ENCODE measurements around the gene CRTC3.
"Not testable (repeated sequence)": the region's sequence is repeated elsewhere in the genome, so short reads cannot be mapped to it uniquely, and the experiment has no call there.

The CRTC3 gene

DNA sequence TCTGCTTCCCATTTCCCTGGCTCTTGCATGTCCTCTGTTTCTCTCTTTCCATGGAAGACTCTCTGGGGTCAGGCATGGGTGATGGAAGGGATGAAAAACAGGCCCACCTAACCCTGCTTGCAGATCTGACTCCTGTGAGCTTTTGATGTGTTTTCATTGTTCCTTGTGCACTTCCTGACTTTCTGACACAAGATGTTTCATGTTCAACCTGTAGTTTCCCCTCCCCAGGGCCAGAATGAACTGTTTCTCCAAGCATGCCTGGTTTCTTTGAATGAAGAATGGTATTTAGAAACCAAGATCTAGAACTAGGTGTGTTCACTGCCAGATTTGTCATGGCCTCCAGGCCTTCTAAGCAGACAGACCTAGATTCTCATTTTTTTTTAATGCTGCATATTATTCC is 36.1 kb upstream of the CRTC3 start:
- TF ChIP-seq Cebpa-rat (IDR thresholded peaks at IDR 0.05), result no peak

DNA sequence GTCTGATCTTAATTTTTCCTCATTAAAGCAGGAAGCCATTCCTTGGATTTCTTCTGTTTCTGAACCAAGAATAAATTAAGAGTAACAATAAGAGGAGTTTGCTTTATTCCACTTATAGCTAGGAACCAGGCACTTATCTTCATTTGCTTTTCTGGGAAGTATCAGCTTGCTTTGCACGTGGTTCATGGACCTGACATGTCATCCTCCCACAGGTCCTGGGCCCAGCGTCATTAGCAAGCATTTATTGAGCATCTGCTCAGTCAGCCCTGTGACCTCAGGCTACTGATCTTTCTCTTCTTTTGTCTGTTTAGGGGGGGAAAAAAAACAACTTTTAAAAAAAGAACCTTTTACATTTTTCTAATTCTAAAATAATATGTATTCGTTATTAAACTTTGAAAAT is 34.7 kb upstream of the CRTC3 start:
- no peak for TF ChIP-seq Cebpa-rat (IDR thresholded peaks at IDR 0.05)
- H3K4me3 ChIP-seq, result no peak overlapping the region
- no peak overlapping the region for H3K27ac ChIP-seq
- H3K9me3 ChIP-seq (replicated peaks in 1 of 11), result no peaks in the 10 kb centered on the region
- peaks cover 98 to 100% (median 99%) of the 10 kb centered on the region in 11 experiments for H3K36me3 ChIP-seq
- H3K4me2 ChIP-seq, result no peak overlapping the region
- H4K20me1 ChIP-seq, result peaks cover 0 to 97% (median 0%) of the 10 kb centered on the region in 11 experiments; a peak in 7 of 22 replicates
- no peaks in the 10 kb centered on the region for H3K27me3 ChIP-seq
- peak overlapping the region in 1 of 11 experiments; percentile 51; a peak in 1 of 22 replicates for H3K9ac ChIP-seq
- H3K4me1 ChIP-seq, result peaks cover 0 to 18% (median 0%) of the 10 kb centered on the region in 10 experiments; a peak in 7 of 20 replicates

More for the DNA sequence above, 36.1 kb upstream of the CRTC3 start:
- H3K4me1 ChIP-seq, result peaks cover 0 to 18% (median 0%) of the 10 kb centered on the region in 10 experiments; a peak in 7 of 20 replicates
- no peak overlapping the region for H3K4me2 ChIP-seq
- no peaks in the 10 kb centered on the region for H3K27me3 ChIP-seq
- no peak overlapping the region for H3K9ac ChIP-seq
- no peaks in the 10 kb centered on the region for H3K9me3 ChIP-seq (replicated peaks in 1 of 11)
- H4K20me1 ChIP-seq, result peaks cover 0 to 99% (median 0%) of the 10 kb centered on the region in 11 experiments; a peak in 7 of 22 replicates
- H3K36me3 ChIP-seq, result peaks cover 98 to 100% (median 99%) of the 10 kb centered on the region in 11 experiments
- H3K4me3 ChIP-seq, result no peak overlapping the region
- H3K27ac ChIP-seq, result no peak overlapping the region

DNA sequence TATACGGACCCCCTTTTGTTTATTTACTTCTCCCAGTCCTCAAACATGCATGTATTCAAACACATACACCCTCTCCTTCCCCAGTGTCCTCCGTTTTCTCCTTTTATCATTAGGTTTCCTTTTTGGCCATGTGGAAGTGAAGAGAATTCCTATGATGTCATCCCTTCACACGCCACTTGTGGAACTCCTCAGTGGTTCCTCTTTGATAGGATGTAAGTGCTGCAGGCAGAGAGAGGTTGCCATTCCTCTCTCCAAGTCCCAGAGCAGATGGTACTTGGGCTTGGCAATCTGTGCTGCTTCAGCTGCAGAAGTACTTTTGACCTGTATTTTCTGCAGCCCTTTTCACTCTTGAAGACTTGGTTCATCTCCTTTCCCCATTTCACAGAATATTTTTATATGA is 32.9 kb upstream of the CRTC3 start:
- H3K4me3 ChIP-seq, result no peak overlapping the region
- H3K36me3 ChIP-seq, result peaks cover 95 to 100% (median 99%) of the 10 kb centered on the region in 11 experiments
- peaks cover 0 to 18% (median 0%) of the 10 kb centered on the region in 10 experiments; a peak in 7 of 20 replicates for H3K4me1 ChIP-seq
- H3K27me3 ChIP-seq, result no peaks in the 10 kb centered on the region
- peaks cover 0 to 93% (median 0%) of the 10 kb centered on the region in 11 experiments; a peak in 7 of 22 replicates for H4K20me1 ChIP-seq
- peak overlapping the region in 1 of 11 experiments; percentile 30; a peak in 1 of 22 replicates for H3K9ac ChIP-seq
- H3K27ac ChIP-seq, result no peak overlapping the region
- H3K9me3 ChIP-seq (replicated peaks in 1 of 11), result no peaks in the 10 kb centered on the region
- TF ChIP-seq Cebpa-rat (IDR thresholded peaks at IDR 0.05), result no peak
- peak overlapping the region in 3 of 11 experiments; percentile 13 to 68 (median 30); a peak in 6 of 22 replicates for H3K4me2 ChIP-seq

DNA sequence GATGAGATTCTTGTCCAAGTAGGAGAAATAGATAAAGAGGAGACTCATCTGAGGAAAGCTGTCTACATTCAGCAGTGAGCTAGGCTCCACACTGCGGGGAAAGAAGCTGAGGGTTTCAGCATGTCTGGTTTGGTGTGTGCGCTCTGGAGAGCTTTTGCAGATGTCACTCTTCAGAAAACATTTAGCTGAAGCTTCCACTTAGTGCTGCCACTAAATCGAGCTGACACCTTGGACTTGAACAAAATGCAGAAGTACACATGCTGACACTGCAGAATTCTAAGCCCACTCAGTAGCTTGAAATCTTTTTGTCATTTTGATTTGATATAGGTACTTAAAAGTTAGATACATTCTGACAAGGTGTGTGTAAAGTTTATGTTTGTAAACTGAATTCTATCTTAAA is 32.3 kb upstream of the CRTC3 start:
- H3K9me3 ChIP-seq (replicated peaks in 1 of 11), result no peaks in the 10 kb centered on the region
- no peak overlapping the region; a peak in 1 of 22 replicates for H3K9ac ChIP-seq
- no peak overlapping the region for H3K4me3 ChIP-seq
- H4K20me1 ChIP-seq, result peaks cover 0 to 89% (median 0%) of the 10 kb centered on the region in 11 experiments; a peak in 7 of 22 replicates
- peaks cover 95 to 100% (median 99%) of the 10 kb centered on the region in 11 experiments for H3K36me3 ChIP-seq
- H3K4me2 ChIP-seq, result peak overlapping the region in 3 of 11 experiments; percentile 13 to 68 (median 30); a peak in 6 of 22 replicates
- H3K27me3 ChIP-seq, result no peaks in the 10 kb centered on the region
- no peak for TF ChIP-seq Cebpa-rat (IDR thresholded peaks at IDR 0.05)
- H3K4me1 ChIP-seq, result peaks cover 0 to 18% (median 0%) of the 10 kb centered on the region in 10 experiments; a peak in 7 of 20 replicates
- H3K27ac ChIP-seq, result no peak overlapping the region

DNA sequence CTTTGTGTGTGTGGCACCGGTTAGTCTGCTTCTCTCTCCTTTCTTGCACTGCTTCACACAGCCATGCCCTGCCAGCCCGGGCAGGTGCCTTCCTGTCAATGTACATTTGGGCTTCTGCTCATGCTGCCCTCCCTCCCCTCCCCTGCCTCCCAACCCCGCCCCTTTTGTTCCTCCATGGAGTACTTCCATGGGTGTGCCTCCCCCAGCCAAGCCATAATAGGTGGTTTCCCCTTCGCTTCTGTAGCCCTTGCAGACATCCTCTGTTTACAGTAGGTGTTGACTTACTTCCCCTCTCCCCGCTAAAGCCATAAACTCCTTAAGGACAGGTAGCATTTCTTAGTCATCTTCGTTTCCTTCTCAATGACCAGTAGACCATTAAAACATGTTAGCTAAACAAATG is 31.8 kb upstream of the CRTC3 start:
- H3K9ac ChIP-seq, result no peak overlapping the region
- H3K4me3 ChIP-seq, result no peak overlapping the region
- no peaks in the 10 kb centered on the region for H3K27me3 ChIP-seq
- TF ChIP-seq Cebpa-rat (IDR thresholded peaks at IDR 0.05), result no peak
- H3K27ac ChIP-seq, result no peak overlapping the region
- H3K4me2 ChIP-seq, result no peak overlapping the region
- peaks cover 0 to 84% (median 0%) of the 10 kb centered on the region in 11 experiments; a peak in 7 of 22 replicates for H4K20me1 ChIP-seq
- H3K36me3 ChIP-seq, result peaks cover 95 to 100% (median 99%) of the 10 kb centered on the region in 11 experiments
- no peaks in the 10 kb centered on the region for H3K9me3 ChIP-seq (replicated peaks in 1 of 11)
- H3K4me1 ChIP-seq, result peaks cover 0 to 18% (median 0%) of the 10 kb centered on the region in 10 experiments; a peak in 7 of 20 replicates

DNA sequence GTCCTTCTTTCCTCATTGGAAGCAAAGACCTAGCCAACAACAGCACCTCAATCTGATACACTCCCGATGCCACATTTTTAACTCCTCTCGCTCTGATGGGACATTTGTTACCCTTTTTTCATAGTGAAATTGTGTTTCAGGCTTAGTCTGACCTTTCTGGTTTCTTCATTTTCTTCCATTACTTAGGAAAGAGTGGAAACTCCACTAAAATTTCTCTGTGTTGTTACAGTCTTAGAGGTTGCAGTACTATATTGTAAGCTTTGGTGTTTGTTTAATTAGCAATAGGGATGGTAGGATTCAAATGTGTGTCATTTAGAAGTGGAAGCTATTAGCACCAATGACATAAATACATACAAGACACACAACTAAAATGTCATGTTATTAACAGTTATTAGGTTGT is 29.6 kb upstream of the CRTC3 start:
- Histone ChIP-seq H3K4me1 (peaks cover 0 to 18% (median 0%) of the 10 kb centered on the region in 10 experiments; a peak in 8 of 20 replicates), H4K20me1 (peaks cover 0 to 65% (median 0%) of the 10 kb centered on the region in 11 experiments; a peak in 5 of 22 replicates), H3K27ac (no peak overlapping the region), H3K9me3 (replicated peaks in 1 of 11) (no peaks in the 10 kb centered on the region), H3K4me3 (no peak overlapping the region), H3K36me3 (peaks cover 74 to 92% (median 77%) of the 10 kb centered on the region in 11 experiments), H3K27me3 (no peaks in the 10 kb centered on the region), H3K4me2 (no peak overlapping the region), H3K9ac (no peak overlapping the region)
- TF ChIP-seq Cebpa-rat (IDR thresholded peaks at IDR 0.05), result no peak

- no peaks in the 10 kb centered on the region for H3K9me3 ChIP-seq (replicated peaks in 1 of 11)
- no peak overlapping the region for H3K4me2 ChIP-seq
- no peak for TF ChIP-seq Cebpa-rat (IDR thresholded peaks at IDR 0.05)
- H3K9ac ChIP-seq, result no peak overlapping the region
- H4K20me1 ChIP-seq, result peaks cover 0 to 48% (median 0%) of the 10 kb centered on the region in 11 experiments; a peak in 4 of 22 replicates
- H3K36me3 ChIP-seq, result peaks cover 56 to 92% (median 63%) of the 10 kb centered on the region in 11 experiments
- peaks cover 0 to 7% (median 0%) of the 10 kb centered on the region in 10 experiments; a peak in 8 of 20 replicates for H3K4me1 ChIP-seq
- no peak overlapping the region for H3K4me3 ChIP-seq
- no peak overlapping the region for H3K27ac ChIP-seq
- no peaks in the 10 kb centered on the region for H3K27me3 ChIP-seq
Observed at GRCh38 chr15:90501898-90502297, 27.8 kb upstream of the CRTC3 start.

DNA sequence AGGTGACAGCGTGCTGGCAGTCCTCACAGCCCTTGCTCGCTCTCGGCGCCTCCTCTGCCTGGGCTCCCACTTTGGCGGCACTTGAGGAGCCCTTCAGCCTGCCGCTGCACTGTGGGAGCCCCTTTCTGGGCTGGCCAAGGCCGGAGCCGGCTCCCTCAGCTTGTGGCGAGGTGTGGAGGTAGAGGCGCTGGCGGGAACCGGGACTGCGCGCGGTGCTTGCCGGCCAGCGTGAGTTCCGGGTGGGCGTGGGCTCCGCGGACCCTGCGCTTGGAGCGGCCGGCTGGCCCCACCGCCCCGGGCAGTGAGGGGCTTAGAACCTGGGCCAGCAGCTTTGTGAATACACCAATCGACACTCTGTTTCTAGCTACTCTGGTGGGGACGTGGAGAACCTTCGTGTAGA is 18.9 kb upstream of the CRTC3 start:
- H4K20me1 ChIP-seq, H3K4me2 ChIP-seq, H3K9ac ChIP-seq, H3K27me3 ChIP-seq, H3K27ac ChIP-seq, H3K4me3 ChIP-seq: not testable (repeated sequence)
- peaks cover 0 to 39% (median 33%) of the 10 kb centered on the region in 11 experiments; a peak in 18 of 22 replicates for H3K9me3 ChIP-seq (replicated peaks in 1 of 11)
- H3K36me3 ChIP-seq, result peaks cover 0 to 59% (median 10%) of the 10 kb centered on the region in 11 experiments; a peak in 14 of 22 replicates
- H3K4me1 ChIP-seq, result peaks cover under 1 to 41% (median 2%) of the 10 kb centered on the region in 10 experiments; a peak in 16 of 20 replicates

DNA sequence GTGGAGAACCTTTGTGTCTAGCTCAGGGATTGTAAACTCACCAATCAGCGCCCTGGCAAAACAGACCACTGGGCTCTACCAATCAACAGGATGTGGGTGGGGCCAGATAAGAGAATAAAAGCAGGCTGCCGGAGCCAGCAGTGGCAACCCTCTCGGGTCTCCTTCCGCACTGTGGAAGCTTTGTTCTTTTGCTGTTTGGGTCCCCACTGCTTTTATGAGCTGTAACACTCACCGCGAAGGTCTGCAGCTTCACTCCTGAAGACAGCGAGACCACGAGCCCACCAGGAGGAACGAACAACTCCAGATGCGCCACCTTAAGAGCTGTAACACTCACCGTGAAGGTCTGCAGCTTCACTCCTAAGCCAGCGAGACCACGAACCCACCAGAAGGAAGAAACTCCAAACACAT is 18.5 kb upstream of the CRTC3 start:
- not testable (repeated sequence) for H3K4me2 ChIP-seq, H3K27ac ChIP-seq, H4K20me1 ChIP-seq, H3K27me3 ChIP-seq, H3K4me3 ChIP-seq, H3K9ac ChIP-seq
- peaks cover 0 to 39% (median 33%) of the 10 kb centered on the region in 11 experiments; a peak in 18 of 22 replicates for H3K9me3 ChIP-seq (replicated peaks in 1 of 11)
- peaks cover 0 to 55% (median 10%) of the 10 kb centered on the region in 11 experiments; a peak in 14 of 22 replicates for H3K36me3 ChIP-seq
- H3K4me1 ChIP-seq, result peaks cover 5 to 45% (median 7%) of the 10 kb centered on the region in 10 experiments; a peak in 18 of 20 replicates

Data from BLaER1 treated with 17β-estradiol and CSF1 and Interleukin-3, amounts not matched to agents 10 nM and 100 nM (cell line).